ENCODE results near the gene ARHGAP22.

The ARHGAP22 gene

GRCh38 chr10:48580236-48580635, 24.6 kb downstream of the ARHGAP22 start:
- no peak for DNase-seq

- DNase-seq, result no peak
Measured at GRCh38 chr10:48579251-48579960, 25.5 kb downstream of the ARHGAP22 start.

DNA sequence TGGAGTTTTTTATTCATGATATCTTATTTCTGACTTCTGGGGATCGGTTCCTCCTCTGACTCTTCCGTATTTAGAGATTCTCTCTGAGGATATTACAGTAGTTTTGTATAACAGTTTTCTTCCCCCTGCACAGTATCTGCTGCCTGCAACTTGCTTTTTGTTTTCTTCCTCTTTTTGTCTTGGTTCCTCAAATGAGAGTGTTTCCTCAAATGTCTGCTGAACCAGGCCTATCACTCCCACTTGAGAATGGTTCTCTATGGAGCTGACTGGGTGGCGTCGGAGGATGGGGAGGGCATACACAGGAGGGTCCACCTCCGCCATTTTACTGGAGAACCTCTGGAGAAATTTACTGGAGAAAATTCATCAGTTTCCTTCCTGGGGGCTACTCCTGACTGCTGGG, 27.7 kb downstream of the ARHGAP22 start:
- DNase-seq, result no peak

DNA sequence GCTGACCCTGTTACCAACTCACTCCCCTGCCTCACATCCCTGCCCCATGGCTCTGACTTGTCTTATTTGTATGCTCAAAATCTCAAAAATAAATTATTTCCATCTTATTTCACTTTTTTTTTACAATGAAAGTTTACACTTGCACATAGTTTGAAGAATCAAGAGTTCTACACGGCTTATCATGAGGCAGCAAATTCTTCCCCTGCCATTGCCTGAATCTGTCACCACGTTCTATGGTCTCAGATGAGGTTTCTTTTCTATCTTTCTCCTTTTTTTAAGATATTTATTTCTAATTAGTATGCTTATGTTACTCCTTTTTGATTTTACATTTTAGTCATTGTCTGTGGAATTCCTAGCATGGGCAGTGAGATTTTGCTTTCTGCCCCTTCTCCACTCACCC, 28.4 kb downstream of the ARHGAP22 start:
- DNase-seq, result no peak

DNA sequence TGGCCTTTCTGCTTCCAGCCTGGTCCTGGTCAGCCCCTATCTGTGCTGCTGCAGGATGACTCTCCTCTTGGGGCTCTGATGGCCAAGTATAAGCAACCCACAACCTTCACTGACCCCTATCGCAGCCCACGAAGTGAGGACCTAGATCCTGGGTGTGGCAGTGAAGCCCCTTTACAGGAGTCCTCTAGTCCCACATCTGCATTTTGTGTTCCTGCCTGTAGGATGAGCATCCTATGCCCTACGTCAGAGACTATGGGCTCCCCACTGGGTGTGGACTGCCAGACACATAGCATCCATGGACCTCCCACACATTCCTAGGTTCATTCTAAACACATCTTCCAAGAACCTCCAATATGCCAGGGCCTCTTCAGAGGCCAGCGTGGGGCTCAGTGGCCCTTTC, 29.0 kb downstream of the ARHGAP22 start:
- no peak for DNase-seq

- DNase-seq, result no peak
Measured at GRCh38 chr10:48574817-48575380, 30.0 kb downstream of the ARHGAP22 start.

DNA sequence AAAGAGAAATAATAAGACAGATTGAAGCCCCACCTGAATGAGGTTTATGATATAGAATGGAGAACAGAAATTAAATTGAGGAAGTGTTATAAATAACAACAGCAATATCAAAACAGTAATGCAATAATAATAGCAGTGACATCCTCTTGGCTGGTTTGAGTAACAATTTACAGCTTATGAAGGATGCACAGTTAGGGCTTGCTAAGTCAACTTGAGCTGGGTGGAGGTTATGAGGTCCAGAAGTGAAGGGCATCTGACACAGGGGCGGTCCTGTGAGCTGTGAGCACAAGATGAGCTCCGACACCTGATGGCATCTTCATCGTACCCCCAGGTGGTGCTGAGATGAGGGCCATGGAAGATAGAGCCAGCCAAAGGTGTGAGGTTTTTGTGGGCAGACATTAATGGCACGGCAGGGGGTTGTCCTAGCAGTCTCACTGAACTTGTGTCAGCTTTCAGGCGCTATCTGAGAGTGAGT, 30.5 kb downstream of the ARHGAP22 start:
- no peak for DNase-seq

- no peak for DNase-seq
Measured at GRCh38 chr10:48573045-48573444, 31.8 kb downstream of the ARHGAP22 start.

DNA sequence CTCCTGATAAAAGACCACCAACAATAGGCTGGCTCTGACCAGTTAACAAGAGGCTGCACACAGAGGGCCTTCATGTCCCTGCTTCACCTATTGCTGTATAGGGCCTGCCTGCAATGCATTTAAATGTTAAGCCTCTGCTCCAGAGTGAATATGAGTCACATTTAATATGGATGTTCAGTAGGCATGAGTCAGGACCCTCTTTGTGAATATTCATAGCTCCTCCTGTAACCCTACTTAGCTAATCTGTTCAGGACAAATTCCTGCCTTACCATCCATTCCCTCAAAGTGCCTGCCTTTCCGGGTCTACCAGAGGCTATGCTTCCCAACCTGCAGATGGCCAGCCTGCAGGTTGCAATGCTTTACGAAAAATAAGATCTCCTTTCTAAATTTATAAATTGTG, 32.5 kb downstream of the ARHGAP22 start:
- no peak for DNase-seq

GRCh38 chr10:48568546-48568945, 36.3 kb downstream of the ARHGAP22 start:
- no peak for DNase-seq

DNA sequence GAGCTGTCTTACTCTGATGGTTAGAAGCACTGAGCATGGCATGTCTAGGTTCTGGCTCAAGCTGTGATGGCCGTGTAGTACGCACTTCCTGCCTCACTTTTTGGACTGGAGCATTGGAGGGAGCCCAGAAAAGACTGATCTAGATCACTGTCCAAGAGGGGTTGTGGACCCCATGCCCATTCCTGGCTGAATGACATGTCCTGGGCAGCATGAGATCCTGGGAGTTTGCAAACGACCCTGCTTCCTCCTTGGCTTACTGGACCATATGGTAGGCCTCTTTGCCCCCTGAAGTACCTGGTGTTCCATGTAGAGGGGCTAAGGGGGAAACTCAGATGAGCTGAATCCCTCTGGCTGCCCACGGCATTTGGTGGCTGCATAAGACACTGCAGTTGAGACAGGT, 36.7 kb downstream of the ARHGAP22 start:
- DNase-seq, result no peak

DNA sequence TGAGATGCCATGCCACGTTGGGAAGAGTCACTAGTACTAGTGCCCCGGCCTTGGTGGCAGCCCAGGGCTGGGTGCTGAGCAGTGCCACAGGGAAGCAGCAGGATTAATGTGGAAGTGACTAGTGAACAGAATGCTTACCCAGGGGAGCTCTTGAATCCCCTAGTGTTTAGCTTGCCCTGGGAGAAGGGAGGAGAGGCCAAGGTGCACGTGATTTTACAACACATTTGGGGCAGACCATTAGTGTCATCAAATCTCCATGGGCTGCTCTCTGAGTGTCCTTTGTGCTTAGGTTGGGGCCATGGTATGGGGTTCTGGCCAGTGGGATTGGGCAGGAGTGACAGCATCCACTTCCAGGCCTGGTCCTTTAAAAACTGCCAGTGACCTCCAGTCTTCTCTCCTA, 37.5 kb downstream of the ARHGAP22 start:
- DNase-seq, result no peak

GRCh38 chr10:48564466-48565160, 40.3 kb downstream of the ARHGAP22 start:
- DNase-seq, result no peak

- DNase-seq, result no peak
Measured at GRCh38 chr10:48557511-48558123, 47.3 kb downstream of the ARHGAP22 start.

GRCh38 chr10:48556713-48557112, 48.2 kb downstream of the ARHGAP22 start:
- DNase-seq, result no peak

GRCh38 chr10:48556065-48556464, 48.8 kb downstream of the ARHGAP22 start:
- no peak for DNase-seq

DNA sequence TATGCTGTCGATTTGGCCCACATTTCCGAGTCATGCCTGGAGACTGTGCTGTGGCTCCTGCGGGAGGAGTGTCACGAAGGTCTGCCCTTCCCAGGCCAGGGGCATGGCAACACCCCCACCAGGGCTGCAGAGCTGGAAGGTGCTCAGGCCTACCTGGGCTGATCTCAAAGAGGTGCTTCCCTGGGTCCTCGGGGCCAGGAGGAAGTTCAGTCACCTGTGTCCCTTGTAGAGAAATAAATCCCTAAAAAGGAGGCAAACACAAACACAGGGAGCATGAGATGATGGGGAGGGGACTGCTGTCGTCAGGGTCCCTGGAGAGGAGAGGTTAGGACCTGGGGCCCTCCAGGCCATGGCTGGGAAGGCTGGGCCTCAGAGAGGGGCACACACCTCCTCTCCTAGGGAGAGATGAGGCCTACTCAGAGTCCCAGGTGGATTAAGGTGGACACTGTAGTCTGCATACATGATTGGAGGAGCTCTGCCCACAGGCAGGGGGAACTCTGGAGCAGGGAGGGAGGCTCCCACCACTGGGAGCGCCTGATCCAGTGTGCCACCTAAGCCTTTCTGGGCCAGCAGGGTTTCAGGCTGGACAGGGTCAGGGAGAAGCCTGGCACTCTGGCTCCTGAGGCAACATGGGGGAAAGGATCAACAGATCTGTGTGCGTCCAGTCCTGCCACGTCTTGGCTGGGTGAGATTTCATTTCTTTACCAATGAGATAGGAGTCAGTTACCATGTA, 49.4 kb downstream of the ARHGAP22 start:
- DNase-seq, result no peak

- no peak for DNase-seq
Measured at GRCh38 chr10:48554656-48555055, 50.2 kb downstream of the ARHGAP22 start.

DNA sequence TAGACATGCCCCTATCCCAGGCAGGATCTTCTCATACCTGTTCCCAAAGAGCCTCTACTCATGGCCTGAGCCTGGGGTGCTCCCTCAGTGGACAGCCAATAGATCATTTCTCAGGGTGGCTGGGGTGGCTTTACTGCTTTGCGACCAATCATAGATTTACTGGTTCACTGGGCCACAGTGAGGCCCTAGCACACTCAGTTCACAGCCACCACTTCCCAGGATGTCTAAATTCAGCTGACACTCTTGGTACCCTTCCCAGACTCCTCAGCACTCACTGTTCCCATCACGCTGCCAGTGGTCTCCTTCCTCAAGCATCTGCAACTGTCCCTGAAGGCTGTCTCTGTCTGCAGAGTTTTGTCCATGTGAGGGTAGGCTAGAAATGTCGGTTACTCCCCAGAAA, 50.6 kb downstream of the ARHGAP22 start:
- no peak for DNase-seq

DNA sequence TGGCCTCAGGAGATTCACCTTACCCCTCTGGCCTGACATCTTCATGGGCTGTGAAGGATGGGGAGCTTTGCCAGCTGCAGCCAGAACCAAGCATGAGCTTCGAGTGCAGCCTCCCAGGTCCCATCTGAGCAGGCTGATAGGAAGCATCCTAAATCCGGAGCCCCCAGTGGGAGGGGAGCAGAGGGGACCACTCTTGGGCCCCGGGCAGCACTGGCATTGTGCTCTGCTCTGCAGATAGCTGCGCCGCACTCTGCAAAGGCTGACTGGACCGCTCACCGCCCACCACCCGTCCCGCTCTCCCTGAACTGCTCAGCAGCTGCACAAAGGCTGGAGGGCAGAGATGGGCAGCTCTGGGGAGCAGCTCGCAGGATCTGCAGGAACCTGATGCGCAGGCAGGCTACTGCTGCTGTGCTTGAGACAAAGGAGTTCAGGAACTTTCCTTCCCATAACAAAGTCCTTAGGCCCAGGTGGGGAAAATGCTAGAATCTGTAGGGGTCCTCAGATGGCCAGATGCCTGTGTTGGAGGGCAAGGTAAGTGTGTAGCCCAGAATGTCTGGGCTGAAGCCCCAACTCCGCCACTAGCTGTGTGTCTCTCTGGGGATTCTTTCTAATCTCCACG, 51.8 kb downstream of the ARHGAP22 start:
- DNase-seq, result no peak

- no peak for DNase-seq
Measured at GRCh38 chr10:48551861-48552591, 52.8 kb downstream of the ARHGAP22 start.

GRCh38 chr10:48550977-48551376, 53.9 kb downstream of the ARHGAP22 start:
- no peak for DNase-seq
